Activated CD4-positive, CD25-positive, alpha-beta regulatory T cell treated with anti-CD3 and anti-CD28 coated beads, Interleukin-2, amount 50 U/mL, for 72 hours (primary cell): Measurements from ENCODE around the gene MAPK11.

Experiments
- DNase-seq: peaks from one replicate; pipeline ENCODE4 v3.0.0; 2021

MAPK11 gene

DNA sequence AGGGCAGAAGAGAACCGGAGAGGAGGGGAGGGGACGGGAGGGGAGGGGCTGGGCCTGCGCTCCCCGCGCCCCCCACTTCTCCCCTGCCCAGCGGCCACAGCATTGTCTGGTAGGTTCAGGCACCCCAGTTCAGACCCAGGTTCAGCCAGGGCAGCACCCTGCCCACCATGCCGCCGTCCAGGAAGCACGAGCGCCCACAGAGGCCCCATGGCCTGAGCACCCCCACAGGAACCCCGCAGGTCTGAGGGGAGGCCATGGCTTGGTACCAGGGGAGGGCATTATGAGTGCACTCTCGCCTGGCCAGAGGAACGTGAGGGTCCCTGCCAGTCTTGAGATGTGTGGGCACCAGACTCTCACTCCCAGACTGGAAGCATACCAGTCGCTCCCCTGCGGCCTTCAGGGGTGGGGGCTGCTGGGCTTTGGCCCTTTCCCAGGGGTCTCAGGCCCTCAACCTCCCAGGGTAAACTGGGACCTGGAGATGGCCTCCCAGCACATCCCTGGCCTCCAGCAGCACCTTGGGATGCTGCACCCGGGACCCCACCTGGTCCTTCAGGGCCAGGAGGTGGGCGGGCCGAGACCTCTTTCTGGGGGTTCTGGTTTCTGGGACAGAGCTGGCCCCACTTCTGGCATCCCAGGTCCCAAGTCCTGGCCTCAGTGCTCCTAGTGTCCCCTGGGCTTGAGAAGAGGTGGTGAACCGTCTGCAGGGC, 37.9 kb upstream of the MAPK11 start:
- no peak for DNase-seq

DNA sequence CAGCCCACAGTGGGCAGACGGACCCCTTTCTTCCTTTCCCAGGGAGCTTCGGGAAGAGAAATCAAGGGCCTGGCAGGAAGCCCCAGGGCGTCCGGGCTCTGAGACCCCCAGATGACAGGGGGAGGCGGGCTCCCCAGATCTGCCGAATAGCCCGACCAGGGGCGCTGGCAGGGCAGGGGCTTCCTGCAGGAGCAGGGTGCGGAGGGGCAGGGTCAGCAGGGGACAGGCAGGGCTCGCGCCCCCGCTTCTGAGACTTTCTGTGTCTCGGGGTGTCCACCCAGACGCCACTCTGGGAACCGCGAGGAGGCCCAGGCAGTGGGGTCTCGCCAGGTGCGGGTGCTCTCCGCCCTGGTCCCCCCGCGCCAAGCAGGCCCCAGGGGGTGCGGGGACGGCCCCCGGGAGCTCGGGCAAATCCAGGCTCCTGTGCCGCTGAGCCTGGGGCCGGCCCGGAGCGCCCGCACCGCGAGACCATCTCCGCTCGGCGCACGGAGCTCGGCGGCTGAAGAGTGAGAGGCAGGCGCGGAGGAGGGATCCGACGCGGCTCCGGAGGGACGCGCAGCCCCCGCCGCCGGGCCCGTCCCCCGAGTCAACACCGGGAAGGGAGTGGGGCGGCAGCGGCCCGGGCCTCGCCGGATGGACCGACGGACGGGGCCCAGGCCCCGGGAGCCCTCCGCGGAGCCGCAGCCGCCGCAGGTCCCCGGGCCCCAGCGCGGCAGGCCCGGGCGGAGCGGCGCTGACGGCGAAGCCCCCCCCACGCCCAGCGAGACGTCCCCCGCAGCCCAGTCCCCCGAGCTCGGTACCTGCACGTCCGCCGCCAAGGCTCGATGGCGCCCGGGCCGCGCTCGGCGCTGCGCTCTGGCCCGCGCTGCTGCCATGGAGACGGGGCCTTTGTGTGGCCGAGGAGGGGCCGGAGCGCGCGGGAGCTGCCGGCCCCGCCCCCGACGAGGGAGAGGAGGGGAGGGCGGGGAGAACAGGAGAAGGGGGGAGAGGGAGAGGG, 36.9 kb upstream of the MAPK11 start, which contains the start of gene PLXNB2:
Gene PLXNB2, minus strand, starts transcription at position 894 of the 997 bp plus-strand sequence. CDS start 17,062 bp downstream, outside the sequence.
- peak; percentile 52 for DNase-seq

DNA sequence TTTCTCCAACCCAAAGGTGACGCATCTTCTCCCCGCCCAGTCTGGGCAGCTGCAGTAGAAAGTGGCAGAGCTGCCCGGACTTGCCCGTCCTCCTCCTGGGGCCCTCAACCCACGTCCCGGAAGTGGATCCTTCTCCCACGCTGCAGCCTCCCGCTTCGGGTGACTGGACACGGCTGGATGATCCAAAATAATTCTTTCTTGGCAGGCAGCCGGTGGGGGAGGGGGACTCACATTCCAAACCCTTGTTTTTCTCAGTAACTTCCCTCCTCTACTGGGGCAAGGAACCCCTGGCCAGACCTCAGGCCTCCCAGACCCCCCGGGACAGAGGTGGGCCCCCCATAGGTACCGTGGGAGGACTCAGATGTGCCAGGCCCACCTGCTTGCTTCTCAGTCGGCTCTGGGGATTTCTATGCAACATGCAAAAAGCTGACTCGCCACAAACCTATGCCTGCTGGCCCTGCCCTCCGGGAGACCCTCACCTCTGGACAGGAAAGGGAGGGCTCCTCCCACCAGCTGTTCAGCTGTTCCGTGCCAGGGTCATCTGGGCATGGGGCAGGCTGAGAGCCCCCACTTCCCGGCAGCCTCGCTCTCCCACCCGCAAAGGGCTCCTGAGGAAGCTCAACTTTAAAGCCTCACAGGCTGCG, 35.9 kb upstream of the MAPK11 start:
- DNase-seq = no peak

DNA sequence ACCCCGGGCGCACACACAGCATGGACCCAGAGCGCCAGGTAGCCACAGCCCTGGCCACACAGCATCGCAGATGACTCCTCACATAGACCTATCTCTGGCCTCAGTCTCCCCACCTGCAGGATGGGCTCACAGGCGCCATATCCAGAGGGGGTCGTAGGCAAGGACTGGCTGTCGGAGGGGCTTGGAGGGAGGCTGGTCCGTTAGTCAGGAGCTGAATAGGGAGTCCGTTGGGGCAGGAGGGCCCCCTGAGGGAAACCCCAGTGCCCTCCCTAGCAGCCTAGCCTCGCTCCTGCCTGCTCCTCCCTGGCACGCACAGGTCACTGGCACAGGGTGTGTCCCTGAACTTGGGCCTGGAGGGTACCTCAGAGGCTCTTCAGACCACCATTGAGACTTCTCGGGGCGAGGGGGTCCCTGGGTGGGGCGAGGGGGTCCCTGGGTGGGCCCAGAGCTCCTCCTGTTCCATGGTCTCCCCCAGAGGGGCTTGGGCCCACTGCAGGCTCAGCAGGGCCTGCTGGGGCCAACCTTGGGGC, 35.3 kb upstream of the MAPK11 start:
- no peak for DNase-seq

DNA sequence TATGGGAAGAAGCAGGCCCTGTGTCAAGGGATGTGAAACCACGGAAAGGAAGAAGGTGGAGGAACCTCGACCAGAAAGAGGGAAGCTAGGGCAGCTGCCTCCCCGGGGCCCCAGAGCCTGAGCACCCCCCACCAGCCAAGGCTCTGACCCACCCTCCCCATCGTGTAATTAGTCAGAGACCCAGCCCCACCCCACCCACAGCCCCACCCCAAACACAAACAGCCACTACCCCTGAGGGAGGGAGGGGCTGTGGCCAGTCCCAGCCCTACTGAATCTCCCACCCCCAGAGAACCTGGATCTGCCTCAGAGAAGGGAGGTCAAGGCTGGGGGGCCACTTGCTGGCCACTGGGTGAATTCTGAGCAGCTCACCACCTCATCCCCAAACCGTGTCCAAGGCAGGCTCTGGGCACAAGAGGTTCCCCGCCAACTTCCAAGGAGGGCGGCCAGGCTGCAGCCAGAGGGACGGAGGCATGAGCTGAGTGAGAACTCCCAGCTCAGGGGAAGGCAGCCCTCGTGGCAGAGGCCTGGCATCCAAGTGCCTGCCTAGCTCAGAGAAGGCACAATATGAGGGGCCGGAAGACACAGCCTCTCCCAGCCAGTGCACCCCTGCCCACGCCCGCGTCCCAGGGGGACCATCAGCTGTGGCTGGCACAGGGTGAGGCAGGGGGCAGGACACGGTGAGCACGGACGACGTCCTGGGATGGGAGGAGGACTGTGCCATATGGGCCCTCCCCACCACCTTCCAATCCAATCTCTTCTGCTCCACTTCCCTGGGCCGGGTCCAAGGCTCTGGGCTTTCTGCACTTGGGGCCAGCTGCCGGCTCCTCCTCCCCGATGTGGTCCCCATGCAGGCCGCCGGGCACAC, 34.6 kb upstream of the MAPK11 start:
- no peak for DNase-seq

DNA sequence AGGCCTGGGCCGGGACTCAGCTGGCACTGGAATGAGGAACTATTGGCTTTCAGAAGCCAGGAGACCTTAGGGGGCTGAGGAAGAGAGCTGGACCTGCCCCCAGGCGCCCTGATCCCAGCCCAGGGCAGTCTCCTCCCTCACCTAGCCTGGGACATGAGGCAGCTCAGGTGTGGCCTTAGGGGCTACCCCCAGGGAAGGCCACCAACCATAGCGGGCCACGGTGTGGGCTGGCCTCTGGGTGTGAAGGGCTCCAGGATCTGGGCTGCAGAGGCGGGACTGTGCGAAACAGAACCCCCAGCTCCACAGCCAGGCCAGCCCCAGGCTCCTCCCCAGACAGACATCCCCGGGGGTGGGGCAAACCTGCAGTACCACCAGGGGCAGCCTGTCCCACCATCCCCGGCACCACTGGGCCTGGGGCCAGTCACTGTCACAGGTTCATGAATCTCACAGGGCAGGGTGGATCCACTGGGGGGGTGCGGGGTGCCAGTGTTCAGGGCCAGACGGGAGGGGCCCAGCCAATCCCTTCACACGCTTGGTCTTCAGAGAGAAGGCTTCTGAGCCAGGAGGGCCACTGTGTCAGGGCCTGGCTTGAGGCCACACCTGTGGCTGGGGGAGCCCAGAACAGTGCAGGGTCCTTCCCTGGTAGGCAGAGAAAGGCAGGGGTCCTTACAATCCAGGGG, 33.8 kb upstream of the MAPK11 start:
- DNase-seq = no peak

DNA sequence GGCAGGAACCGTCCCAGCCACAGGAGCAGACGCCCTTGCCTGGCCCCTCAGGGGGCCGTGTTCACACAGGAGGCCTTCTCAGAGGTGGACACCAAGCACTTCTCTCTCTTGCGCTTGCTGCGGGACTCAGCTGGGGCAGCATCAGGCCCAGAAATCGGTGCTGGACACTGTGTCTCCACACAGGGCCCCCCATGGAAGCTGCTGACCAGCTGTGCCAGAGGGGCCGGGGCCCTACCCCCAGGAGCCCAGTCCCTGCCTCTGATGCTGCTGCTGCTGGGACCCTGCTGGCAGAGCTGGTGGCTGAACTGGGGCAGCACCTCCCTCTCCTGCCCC, 33.3 kb upstream of the MAPK11 start:
- DNase-seq = no peak

DNA sequence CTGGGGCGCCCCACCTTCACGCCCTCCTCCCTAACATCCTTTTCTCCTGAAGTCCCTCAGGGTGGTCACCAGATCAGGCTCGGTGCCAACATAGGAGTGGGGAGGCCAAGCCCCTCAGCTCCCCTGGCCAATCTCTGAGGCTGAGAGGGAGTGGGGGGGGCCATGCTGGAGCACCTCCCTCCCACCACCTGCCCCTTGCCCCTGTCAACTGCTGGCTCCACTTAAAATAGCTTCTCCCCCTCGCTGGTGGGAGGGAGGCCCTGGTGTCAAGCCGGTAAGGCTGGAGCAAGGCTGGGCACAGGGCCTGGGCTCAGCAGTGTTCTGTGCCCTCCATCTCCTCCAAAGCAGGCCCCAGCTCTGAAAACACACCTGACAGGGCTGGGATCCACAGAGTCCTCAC, 32.4 kb upstream of the MAPK11 start:
- DNase-seq = no peak

- no peak for DNase-seq
Observed at GRCh38 chr22:50302041-50302541, 31.9 kb upstream of the MAPK11 start.

DNA sequence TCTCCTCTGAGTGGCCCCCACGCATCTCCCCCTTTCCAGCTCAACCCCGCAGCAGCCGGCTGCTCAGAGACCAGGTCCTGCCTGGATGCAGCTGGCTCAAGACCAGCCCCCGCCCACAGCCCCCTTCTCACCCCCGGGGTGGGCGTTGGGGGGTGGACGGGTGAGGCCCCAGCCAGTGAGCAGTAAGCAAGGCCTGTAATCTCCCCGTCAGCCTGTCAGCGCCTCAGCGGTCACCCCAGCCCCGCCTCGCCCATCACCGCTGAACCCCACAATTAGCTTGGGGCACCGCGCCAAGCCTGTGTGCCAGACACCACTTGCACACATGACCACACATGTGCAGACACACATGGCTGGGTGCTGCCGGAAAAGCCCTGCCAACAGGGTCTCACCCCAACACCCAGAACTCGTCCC, 31.4 kb upstream of the MAPK11 start:
- no peak for DNase-seq

GRCh38 chr22:50300620-50301257, 30.6 kb upstream of the MAPK11 start:
- no peak for DNase-seq

GRCh38 chr22:50299785-50300619, 29.8 kb upstream of the MAPK11 start:
- DNase-seq = no peak

DNA sequence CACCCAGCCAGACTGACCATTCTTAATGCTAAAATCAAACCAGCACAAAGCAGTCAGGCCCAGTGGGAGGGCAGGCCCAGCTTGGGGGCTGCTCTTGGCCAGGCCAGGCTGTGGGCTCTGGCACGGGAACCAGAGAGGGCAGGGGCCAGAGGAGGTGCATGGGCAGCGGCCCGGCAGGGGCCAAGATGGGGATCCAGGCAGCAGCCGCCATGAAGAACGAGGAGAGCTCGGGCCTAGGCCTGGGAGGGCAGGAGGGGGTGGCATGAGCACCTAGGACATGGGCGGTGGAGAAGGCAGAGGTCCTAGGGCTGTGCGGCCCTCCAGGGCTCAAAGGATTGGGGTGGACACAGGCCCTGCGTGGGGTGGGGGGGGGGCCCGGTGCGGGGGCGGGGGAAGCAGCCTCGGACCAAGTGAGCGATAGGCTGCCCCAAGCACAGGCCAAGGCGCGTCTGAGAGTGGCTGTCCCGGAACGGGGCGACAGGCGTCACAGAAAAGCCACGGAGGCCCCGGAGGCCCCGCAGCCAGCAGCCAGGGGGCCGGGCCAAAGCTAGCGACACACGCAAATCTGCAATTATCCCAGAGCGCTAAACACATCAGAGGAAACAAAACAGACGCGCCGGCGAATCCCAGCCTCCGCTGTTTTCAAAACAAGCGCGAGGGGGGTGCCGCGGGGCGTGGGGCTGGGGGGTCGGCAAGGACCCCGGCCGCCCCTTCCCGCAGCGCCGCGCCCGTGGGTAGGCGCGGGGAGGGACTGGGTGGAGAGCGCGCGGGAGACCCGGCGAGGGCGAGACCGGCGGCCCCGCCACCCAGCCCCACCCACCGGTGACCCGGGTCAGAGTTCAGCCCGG, 29.0 kb upstream of the MAPK11 start:
- no peak for DNase-seq

DNA sequence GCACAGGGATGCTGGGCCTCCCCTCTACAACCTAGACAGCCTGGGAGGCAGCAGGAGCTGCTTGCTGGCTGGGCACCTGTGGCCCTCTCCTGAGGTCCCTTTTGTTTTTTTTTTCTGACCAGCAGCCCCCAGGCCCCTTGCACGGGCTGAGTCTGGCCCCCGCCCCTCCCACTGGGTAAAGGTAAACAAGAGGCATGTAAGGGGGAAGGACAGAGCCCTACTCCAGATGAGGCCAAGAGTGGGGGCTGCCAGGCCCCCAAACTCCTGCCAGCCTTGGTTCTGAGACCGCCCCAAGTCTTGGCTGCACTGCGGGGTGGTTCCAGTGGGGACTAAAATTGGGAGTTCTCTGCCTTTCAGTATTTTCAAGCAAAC, 28.1 kb upstream of the MAPK11 start:
- no peak for DNase-seq

DNA sequence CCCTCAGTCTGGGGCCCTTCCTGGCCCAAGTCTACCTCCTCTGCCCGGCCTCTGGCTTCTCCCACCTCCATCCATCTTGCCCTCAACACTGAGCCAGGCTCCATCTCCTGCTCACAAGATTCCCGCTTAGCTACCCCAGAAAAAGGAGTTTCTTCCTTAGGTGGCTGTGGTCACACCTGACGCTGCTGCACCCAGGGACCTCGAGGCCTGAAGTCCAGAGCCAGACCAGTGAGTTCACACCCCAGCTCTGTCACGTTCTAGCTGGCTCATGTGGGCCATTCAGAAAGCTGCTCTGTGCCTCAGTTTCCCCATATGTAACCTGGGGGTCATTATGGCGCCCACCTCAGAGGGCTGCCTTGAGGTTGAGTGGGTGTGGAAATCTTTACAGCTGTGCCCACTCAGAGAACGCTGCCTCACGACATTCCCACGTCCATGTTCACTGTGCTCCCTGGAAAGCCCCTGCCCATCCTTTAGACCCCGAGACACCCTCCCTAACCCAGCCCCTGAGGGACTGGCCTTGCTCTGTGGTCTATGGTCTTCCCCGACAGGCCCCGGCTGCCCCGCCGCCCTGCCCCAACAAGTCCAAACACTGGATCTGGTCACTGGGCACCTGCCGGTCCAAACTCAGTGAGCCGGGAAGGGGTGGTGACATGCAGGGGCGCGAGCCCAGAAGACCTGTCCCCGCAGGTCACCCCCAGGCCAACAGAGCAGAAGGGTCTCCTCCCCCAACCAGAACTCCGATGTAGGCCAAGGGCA, 27.5 kb upstream of the MAPK11 start:
- DNase-seq = no peak

GRCh38 chr22:50296658-50297490, 26.7 kb upstream of the MAPK11 start:
- DNase-seq = no peak

- no peak for DNase-seq
Observed at GRCh38 chr22:50294319-50294656, 24.1 kb upstream of the MAPK11 start.
